HepG2 (cell line): ENCODE measurements around the gene MPP3. TPM values are rescaled to one million over a fixed set of nuclear protein-coding genes. Genes with fewer than 3 reads are reported as not detected.
A peak's percentile ranks its signal among the peaks of the same experiment; 100 is the strongest.

Experiments
- ARNT ChIP-seq: fragments of 450-650 bp; IDR thresholded peaks from 2 replicates; pipeline ENCODE4 v1.6.1; 2017
- BORCS8-MEF2B ChIP-seq: sonication (generic); formaldehyde crosslinking; IDR thresholded peaks from 2 replicates; pipeline ENCODE4 v1.8.0; 2022; ENCODE audit warnings: mild to moderate bottlenecking, missing genetic modification reagents
- CBFB ChIP-seq: sonication (generic); formaldehyde crosslinking; IDR thresholded peaks from 2 replicates; pipeline ENCODE4 v1.4.0; 2020; ENCODE audit warnings: missing genetic modification reagents
- CBX5 ChIP-seq: sonication (generic); formaldehyde crosslinking; IDR thresholded peaks from 2 replicates; pipeline ENCODE4 v1.4.0; 2020; ENCODE audit warnings: missing genetic modification reagents, borderline replicate concordance
- RXRA ChIP-seq: sonication (generic); formaldehyde crosslinking; IDR thresholded peaks from 2 replicates; pipeline ENCODE4 v1.5.1; 2020; ENCODE audit warnings: missing genetic modification reagents
- SP2 ChIP-seq: sonication (generic); formaldehyde crosslinking; IDR thresholded peaks from 2 replicates; pipeline ENCODE4 v1.5.1; 2020; ENCODE audit warnings: mild to moderate bottlenecking, missing genetic modification reagents
- STAG1 ChIP-seq: sonication (generic); formaldehyde crosslinking; IDR thresholded peaks from 2 replicates; pipeline ENCODE4 v1.4.0; 2020; ENCODE audit warnings: missing genetic modification reagents
- TBX2 ChIP-seq: sonication (generic); formaldehyde crosslinking; IDR thresholded peaks from 2 replicates; pipeline ENCODE4 v1.5.0; 2020; ENCODE audit warnings: missing genetic modification reagents, mild to moderate bottlenecking, borderline replicate concordance
- ZNF350 ChIP-seq: sonication (generic); formaldehyde crosslinking; IDR thresholded peaks from 2 replicates; pipeline ENCODE4 v1.4.0; 2020; ENCODE audit warnings: mild to moderate bottlenecking, low read depth, missing genetic modification reagents, borderline replicate concordance
- ZNF451 ChIP-seq: sonication (generic); formaldehyde crosslinking; IDR thresholded peaks from 2 replicates; pipeline ENCODE4 v1.5.0; 2020; ENCODE audit warnings: mild to moderate bottlenecking, missing genetic modification reagents
- ZNF616 ChIP-seq: sonication (generic); formaldehyde crosslinking; IDR thresholded peaks from 2 replicates; pipeline ENCODE4 v1.5.0; 2020; ENCODE audit warnings: low read depth, mild to moderate bottlenecking, missing genetic modification reagents
- ZNF724P ChIP-seq: sonication (generic); formaldehyde crosslinking; IDR thresholded peaks from 2 replicates; pipeline ENCODE4 v1.8.0; 2022; ENCODE audit warnings: missing genetic modification reagents, borderline replicate concordance
- ZNF772 ChIP-seq: sonication (generic); formaldehyde crosslinking; IDR thresholded peaks from 2 replicates; pipeline ENCODE4 v1.5.0; 2020; ENCODE audit warnings: mild to moderate bottlenecking, missing genetic modification reagents
- polyA plus RNA-seq, 8 experiments: library from polyadenylated mRNA; depleted of rRNA in 3 of 8; stranded (reverse) in 7 of 8; unstranded in 1 of 8; fragments of >200 nt; fragmentation: Illumina TruSeq in 4 of 8; extraction: Trizol in 4 of 8; gene quantifications; 2 replicates each; pipeline versions ENCODE4 v1.2.1 to v1.2.3, GENCODE V29; 2011 to 2016; ENCODE audit warnings: low read depth in 4 of 8, missing spikeins in 1 of 8, mixed read lengths in 1 of 8; ENCODE audit not compliant: insufficient read depth in 1 of 8
- total RNA-seq, 5 experiments: library from RNA; depleted of rRNA; stranded (reverse); fragments of >200 nt; fragmentation: Illumina TruSeq; extraction: Trizol; gene quantifications; 2 replicates each; pipeline ENCODE4 v1.2.3, GENCODE V29; 2016; ENCODE audit warnings: low read depth in 1 of 5
- TF ChIP-seq, protein P1 (sequence below): sonication (generic); formaldehyde crosslinking; IDR thresholded peaks from 2 replicates; pipeline ENCODE4 v1.5.0; 2020; ENCODE audit warnings: mild to moderate bottlenecking, missing genetic modification reagents, moderate library complexity
- TF ChIP-seq, protein P2 (sequence below): sonication (generic); formaldehyde crosslinking; IDR thresholded peaks from 2 replicates; pipeline ENCODE4 v1.4.0; 2020; ENCODE audit warnings: missing genetic modification reagents
- TF ChIP-seq, protein P3 (sequence below): sonication (generic); formaldehyde crosslinking; IDR thresholded peaks from 2 replicates; pipeline ENCODE4 v1.4.0; 2020; ENCODE audit warnings: mild to moderate bottlenecking, missing genetic modification reagents
- TF ChIP-seq, protein P4 (sequence below): sonication (generic); formaldehyde crosslinking; IDR thresholded peaks from 2 replicates; pipeline ENCODE4 v1.8.1; 2023; ENCODE audit warnings: mild to moderate bottlenecking, missing genetic modification reagents
- TF ChIP-seq, protein P5 (sequence below): sonication (generic); formaldehyde crosslinking; IDR thresholded peaks from 2 replicates; pipeline ENCODE4 v1.4.0; 2020; ENCODE audit warnings: missing genetic modification reagents

Gene MPP3
- total and polyA plus RNA-seq, 2 of the 13 experiments (the other 11 are each of a cell fraction or from before 2014, with no cell fraction given): 0.91 to 1.8 TPM

DNA sequence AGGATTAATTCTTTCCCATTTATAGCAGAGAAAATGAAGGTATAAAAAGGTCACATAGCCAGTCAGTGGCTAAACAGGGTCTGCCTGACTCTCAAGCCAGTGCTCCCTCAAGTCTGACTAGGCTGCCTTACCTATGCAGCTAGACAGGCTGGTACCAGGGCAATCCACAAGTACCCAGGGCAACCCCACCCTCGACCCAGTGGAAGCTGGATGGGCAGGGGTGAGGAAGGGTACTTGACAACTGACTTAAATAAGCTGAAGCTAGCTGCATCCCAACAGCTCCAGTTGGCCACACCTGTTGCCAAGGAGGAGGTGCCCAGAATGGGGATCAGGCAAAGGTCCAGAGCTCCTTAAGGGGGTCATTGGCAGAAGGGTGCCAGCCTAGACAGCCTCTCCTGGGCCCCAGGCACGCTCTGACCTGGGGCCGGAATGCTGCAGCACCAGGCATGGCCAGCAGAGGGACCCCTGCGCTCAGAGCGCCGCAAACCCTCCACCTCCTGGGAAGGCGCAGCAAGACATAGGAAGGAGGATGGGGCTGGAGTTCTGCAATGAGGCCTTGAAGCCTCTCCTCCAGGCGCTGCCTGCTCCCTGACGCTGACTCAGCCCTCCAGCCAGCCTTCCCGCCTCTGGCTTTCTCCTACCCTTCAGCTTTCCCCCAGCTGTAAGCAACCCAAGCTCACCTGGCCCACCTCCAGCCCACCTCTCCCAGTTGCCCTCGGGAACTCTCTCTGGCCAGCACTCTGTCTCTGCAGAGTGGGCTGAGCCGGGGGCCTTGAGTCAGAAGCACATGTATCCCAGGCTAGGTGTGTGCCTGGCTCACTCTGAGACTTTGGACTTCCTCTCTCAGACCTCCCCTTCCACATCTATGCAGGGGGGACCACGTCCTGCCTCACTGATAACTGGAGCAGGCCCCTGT is 45.6 kb upstream of the MPP3 start (continued):
- TF ChIP-seq, protein P1, sequence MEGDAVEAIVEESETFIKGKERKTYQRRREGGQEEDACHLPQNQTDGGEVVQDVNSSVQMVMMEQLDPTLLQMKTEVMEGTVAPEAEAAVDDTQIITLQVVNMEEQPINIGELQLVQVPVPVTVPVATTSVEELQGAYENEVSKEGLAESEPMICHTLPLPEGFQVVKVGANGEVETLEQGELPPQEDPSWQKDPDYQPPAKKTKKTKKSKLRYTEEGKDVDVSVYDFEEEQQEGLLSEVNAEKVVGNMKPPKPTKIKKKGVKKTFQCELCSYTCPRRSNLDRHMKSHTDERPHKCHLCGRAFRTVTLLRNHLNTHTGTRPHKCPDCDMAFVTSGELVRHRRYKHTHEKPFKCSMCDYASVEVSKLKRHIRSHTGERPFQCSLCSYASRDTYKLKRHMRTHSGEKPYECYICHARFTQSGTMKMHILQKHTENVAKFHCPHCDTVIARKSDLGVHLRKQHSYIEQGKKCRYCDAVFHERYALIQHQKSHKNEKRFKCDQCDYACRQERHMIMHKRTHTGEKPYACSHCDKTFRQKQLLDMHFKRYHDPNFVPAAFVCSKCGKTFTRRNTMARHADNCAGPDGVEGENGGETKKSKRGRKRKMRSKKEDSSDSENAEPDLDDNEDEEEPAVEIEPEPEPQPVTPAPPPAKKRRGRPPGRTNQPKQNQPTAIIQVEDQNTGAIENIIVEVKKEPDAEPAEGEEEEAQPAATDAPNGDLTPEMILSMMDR (CRISPR knock-in tag): peak; percentile 96
- TF ChIP-seq ZNF616 (peak; percentile 28; the same call in 1 of the 2 replicates), ZNF451 (peak; percentile 75; the same call in 1 of the 2 replicates), CBX5 (CRISPR knock-in tag) (peak; percentile 59; the same call in 1 of the 2 replicates), RXRA (CRISPR knock-in tag) (0 out of 2 replicates have a peak, but pooled peaks have one; percentile 22), CBFB (CRISPR knock-in tag) (0 out of 2 replicates have a peak, but pooled peaks have one; percentile 28), SP2 (CRISPR knock-in tag) (no peak), TBX2 (CRISPR knock-in tag) (no peak), ARNT (no peak), STAG1 (CRISPR knock-in tag) (peak; percentile 83), ZNF350 (CRISPR knock-in tag) (peak; percentile 41; the same call in 1 of the 2 replicates), ZNF724P (CRISPR knock-in tag) (0 out of 2 replicates have a peak, but pooled peaks have one; percentile 43), BORCS8-MEF2B (peak; percentile 55; the same call in 1 of the 2 replicates), ZNF772 (CRISPR knock-in tag) (no peak)
- TF ChIP-seq, protein P2, sequence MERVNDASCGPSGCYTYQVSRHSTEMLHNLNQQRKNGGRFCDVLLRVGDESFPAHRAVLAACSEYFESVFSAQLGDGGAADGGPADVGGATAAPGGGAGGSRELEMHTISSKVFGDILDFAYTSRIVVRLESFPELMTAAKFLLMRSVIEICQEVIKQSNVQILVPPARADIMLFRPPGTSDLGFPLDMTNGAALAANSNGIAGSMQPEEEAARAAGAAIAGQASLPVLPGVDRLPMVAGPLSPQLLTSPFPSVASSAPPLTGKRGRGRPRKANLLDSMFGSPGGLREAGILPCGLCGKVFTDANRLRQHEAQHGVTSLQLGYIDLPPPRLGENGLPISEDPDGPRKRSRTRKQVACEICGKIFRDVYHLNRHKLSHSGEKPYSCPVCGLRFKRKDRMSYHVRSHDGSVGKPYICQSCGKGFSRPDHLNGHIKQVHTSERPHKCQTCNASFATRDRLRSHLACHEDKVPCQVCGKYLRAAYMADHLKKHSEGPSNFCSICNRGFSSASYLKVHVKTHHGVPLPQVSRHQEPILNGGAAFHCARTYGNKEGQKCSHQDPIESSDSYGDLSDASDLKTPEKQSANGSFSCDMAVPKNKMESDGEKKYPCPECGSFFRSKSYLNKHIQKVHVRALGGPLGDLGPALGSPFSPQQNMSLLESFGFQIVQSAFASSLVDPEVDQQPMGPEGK (CRISPR knock-in tag): peak; percentile 35; the same call in 1 of the 2 replicates
- TF ChIP-seq, protein P3, sequence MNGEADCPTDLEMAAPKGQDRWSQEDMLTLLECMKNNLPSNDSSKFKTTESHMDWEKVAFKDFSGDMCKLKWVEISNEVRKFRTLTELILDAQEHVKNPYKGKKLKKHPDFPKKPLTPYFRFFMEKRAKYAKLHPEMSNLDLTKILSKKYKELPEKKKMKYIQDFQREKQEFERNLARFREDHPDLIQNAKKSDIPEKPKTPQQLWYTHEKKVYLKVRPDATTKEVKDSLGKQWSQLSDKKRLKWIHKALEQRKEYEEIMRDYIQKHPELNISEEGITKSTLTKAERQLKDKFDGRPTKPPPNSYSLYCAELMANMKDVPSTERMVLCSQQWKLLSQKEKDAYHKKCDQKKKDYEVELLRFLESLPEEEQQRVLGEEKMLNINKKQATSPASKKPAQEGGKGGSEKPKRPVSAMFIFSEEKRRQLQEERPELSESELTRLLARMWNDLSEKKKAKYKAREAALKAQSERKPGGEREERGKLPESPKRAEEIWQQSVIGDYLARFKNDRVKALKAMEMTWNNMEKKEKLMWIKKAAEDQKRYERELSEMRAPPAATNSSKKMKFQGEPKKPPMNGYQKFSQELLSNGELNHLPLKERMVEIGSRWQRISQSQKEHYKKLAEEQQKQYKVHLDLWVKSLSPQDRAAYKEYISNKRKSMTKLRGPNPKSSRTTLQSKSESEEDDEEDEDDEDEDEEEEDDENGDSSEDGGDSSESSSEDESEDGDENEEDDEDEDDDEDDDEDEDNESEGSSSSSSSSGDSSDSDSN (CRISPR knock-in tag): peak; percentile 51; the same call in 1 of the 2 replicates
- TF ChIP-seq, protein P4, sequence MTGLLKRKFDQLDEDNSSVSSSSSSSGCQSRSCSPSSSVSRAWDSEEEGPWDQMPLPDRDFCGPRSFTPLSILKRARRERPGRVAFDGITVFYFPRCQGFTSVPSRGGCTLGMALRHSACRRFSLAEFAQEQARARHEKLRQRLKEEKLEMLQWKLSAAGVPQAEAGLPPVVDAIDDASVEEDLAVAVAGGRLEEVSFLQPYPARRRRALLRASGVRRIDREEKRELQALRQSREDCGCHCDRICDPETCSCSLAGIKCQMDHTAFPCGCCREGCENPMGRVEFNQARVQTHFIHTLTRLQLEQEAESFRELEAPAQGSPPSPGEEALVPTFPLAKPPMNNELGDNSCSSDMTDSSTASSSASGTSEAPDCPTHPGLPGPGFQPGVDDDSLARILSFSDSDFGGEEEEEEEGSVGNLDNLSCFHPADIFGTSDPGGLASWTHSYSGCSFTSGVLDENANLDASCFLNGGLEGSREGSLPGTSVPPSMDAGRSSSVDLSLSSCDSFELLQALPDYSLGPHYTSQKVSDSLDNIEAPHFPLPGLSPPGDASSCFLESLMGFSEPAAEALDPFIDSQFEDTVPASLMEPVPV (CRISPR knock-in tag): peak; percentile 34; the same call in 1 of the 2 replicates
- TF ChIP-seq, protein P5, sequence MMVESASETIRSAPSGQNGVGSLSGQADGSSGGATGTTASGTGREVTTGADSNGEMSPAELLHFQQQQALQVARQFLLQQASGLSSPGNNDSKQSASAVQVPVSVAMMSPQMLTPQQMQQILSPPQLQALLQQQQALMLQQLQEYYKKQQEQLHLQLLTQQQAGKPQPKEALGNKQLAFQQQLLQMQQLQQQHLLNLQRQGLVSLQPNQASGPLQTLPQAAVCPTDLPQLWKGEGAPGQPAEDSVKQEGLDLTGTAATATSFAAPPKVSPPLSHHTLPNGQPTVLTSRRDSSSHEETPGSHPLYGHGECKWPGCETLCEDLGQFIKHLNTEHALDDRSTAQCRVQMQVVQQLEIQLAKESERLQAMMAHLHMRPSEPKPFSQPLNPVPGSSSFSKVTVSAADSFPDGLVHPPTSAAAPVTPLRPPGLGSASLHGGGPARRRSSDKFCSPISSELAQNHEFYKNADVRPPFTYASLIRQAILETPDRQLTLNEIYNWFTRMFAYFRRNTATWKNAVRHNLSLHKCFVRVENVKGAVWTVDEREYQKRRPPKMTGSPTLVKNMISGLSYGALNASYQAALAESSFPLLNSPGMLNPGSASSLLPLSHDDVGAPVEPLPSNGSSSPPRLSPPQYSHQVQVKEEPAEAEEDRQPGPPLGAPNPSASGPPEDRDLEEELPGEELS (CRISPR knock-in tag): no peak
